Stimulated activated CD8-positive, alpha-beta memory T cell treated with anti-CD3 and anti-CD28 coated beads, Interleukin-15, amount 100 ng/mL, for 4 hours (primary cell): Measurements from ENCODE around the gene MT1H.
"Not testable (repeated sequence)": the region's sequence is repeated elsewhere in the genome, so short reads cannot be mapped to it uniquely, and the experiment has no call there.

Experiments used
- DNase-seq, 2 donors: peaks; one replicate each; pipeline ENCODE4 v3.0.0-alpha.2; 2020; ENCODE audit warnings: low read depth in 2 of 2

Gene MT1H

DNA sequence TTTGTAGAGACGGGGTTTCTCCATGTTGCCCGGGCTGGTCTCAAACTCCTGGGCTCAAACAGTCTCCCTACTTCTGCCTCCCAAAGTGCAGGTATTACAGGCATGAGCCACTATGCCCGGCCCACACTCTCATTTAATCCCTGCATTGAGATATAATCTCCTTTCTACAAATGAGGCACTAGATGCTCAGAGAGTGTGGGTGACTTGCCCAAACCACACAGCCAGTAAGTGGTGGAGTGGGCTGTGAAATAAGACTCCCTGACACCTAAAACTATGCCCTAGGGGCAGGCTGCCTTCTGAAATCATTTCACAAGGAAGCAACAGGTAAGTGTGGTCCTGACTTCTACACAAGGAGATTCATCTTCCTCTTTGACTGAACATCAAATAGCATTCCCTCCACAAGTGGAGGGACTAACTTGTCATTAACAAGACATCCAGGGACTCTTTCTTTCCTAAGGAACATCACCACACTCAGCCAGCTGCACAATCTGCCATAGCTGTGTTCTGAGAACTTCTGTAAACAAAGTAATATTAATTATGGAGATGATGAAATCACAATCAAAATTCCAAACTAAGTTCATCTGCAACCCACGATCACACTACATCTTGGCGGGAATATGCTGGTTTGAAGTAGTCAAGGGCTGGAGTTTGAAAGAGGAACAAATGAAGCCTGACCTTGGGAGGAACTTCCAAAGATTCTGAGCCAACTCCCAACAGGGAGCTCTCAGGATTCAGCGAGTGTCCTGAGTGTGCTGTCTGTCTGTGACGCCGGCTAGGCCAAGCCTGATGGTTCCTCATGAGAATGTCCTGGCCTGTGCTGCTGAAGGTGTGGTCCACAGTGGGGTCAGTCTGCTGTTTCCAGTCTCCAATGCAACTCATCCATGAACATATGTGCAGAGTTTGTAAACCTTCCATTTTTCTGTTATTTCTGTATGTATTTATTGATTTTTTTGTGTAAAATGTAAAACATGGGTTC, 4.0 kb upstream of the MT1H start:
- not testable (repeated sequence) for DNase-seq

DNA sequence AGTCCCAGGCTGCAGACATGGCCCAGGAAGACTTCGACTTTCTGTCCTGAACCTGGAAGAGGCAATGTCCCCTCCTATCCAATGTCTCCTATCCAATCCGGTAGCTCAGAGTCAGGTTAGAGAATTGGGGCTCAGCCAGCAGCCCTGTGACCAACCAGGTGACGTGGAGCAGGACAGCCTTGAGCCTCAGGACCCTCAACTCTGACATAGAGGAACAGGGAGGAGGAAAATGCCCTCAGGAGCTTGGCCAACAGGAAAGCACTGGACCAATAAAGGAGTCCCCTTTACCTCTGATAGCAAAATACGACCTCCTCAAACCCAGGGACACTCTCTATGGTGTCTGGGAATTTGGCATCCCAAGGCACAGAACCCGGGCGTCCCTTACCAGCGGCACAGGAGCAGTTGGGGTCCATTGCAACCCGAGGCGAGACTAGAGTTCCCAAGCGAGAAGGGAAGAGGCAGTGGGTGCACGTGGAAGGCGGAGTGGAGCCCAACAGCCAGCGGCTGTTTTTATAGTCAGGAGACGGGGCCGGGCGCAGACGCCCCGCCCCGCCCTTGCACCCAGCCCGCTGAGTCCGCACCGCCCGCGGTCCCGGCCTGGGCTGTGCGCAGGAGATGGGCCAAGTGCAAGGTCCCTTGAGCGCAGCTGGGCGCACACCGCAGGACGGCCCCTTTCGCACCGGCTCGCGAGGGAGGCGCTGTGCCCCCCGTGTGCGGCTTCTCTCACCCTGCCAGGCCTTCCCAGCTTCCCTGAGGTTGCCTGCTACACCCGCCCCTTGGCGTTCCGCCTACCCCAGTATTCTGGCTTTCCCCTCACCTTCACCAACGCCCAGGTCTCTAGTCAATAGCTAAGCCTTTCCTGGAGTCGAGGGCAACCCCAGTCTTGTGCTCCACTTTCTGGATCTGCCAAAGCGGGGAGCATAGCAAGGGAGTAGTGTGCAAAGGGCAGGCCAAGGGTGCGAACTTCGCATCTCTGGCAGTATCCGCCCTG, 1.7 kb upstream of the MT1H start, which contains the start of gene MT1G:
TSS of gene MT1G (minus strand) at position 485 of the 991 bp plus-strand sequence. CDS start at position 413, 72 bp downstream.
- DNase-seq: no peak

DNA sequence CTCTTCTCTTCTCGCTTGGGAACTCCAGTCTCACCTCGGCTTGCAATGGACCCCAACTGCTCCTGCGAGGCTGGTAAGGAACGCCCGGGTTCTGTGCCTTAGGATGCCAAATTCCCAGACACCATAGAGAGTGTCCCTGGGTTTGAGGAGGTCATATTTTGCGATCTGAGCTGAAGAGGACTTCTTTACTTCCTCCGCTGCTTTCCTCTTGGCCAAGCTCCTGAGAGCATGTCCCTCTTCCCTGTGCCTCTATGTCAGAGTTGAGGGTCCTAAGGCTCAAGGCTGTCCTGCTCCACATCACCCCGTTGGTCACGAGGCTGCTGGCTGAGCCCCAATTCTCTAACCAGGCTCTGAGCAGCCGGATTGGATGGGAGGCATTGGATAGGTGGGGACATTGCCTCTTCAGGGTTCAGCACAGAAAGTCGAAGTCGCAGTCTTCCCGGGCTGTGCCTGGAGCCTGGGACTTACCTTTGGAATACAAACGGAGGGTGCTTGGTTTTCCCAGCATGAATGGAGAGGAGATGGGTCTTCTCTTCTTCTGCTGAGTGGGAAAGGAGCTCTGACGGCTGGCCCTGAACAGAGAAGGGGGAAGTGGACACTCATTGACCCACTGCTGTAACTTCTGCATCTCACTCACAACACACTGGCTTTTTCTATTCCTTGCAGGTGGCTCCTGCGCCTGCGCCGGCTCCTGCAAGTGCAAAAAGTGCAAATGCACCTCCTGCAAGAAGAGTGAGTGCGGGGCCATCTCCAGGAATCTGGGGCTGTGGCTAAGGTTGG, 416 bp downstream of the MT1H start:
- DNase-seq: no peak

DNA sequence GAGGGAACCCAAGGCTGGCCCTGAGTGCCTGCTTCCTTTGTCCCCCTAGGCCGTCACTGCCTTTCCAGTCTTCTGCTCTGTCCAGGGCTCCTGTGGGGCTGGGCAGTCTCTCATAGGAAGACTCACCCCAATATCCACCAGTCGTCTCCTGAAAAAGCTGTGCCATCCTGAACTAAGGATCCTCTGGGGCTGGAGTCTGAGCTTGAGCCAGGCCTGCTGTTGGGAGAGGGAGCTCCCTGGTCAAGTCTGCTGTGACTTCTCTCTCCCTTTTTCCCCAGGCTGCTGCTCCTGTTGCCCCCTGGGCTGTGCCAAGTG, 963 bp downstream of the MT1H start:
- DNase-seq: no peak

DNA sequence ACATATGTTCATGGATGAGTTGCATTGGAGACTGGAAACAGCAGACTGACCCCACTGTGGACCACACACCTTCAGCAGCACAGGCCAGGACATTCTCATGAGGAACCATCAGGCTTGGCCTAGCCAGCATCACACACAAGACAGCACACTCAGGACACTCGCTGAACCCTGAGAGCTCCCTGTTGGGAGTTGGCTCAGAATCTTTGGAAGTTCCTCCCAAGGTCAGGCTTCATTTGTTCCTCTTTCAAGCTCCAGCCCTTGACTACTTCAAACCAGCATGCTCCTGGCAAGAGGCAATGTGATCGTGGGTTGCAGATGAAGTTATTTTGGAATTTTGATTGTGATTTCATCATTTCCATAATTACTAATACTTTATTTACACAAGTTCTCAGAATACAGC, 2.1 kb downstream of the MT1H start:
- DNase-seq: not testable (repeated sequence)

DNA sequence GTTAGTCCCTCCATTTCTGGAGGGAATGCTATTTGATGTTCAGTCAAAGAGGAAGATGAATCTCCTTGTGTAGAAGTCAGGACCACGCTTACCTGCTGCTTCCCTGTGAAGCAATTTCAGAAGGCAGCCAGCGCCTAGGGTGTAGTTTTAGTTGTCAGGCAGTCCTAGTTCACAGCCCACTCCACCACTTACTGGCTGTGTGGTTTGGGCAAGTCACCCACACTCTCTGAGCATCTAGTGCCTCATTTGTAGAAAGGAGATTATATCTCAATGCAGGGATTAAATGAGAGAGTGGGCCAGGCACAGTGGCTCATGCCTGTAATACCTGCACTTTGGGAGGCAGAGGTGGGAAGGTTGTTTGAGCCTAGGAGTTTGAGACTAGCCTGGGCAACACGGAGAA, 2.6 kb downstream of the MT1H start:
- DNase-seq: not testable (repeated sequence)

DNA sequence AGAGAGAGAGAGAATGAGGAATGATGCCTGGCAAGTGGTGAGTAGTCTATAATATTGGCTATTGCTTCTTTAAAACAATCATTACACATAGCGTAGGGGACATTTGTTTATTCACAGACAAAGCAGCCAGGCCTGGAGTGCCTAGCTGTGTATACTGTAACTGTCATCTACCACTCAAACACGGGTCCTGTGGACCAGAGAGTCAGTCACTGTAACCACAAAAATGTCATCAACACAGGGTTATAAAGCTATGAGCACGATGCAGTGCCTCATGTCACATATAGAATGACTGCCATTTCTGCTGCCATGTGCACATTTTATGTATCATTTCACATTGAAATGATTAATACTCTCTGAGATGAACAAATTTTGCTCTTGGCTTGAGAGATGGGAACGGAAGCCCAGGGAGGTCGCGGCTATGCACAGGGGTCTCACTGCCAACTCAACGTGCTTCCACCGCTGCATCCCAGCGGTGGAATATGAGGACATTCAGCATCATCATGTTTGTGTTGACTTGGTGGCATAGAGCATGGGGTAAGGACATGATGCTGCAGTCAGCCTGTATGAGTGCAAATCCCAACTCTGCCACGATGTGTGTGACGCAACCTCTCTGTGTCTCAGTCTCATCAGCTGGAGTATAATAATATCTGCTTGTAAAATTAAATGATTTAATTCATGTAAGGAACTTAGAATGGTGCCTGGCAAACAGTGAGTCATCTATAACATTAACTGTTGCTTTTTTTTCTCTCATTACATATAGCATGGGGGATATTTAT, 3.3 kb downstream of the MT1H start:
- no peak for DNase-seq

DNA sequence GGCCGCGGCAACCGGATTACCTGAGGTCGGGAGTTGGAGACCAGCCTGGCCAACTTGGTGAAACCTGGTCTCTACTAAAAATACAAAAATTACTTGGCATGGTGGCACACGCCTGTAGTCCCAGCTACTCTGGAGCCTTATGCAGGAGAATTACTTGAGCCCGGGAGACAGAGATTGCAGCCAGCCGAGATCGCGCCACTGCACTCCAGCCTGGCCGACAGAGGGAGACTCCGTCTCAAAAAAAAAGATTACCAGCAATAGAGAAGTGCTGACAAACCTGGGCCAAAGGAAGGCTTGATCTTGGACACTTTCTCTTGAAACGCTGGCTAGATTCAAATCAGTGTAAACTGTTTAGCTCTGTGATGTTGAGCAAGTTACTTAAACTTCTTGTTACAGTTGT, 4.3 kb downstream of the MT1H start:
- DNase-seq: no peak

DNA sequence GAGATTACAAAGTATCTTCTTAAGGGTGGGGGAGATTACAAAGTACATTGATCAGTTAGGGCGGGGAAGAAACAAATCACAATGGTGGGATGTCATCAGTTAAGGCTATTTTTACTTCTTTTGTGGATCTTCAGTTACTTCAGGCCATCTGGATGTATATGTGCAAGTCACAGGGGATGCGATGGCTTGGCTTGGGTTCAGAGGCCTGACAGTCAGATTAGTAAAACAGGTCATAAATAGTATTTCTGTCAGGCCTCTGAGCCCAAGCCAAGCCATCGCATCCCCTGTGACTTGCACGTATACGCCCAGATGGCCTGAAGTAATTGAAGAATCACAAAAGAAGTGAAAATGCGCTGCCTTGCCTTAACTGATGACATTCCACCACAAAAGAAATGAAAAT, 5.0 kb downstream of the MT1H start:
- DNase-seq: not testable (repeated sequence)

DNA sequence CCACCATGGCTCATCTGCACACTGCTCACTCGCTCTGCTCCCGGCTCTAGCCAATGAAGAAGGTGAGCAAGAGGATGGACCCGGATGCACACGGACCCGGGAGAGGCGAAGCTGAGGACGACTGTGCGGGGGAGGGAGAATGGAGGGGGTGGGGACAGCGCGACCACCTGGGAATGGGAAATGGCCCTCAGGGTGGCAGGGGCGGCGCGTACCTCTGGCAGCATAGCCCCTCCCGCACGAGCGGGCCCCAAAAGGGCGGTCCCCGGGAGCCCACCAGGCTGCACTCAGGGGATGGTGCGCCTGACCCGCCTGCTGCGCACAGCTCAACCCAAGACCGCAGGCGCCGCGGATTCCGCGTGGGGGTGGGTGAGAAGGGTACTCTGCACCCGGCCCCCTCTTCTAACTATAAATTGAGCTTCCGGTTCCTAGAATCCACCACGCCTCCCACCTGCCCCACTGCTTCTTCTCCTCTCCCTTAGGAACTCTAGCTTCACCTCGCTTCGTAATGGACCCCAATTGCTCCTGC, 6.1 kb downstream of the MT1H start:
- peak; percentile 13 to 29 for DNase-seq

DNA sequence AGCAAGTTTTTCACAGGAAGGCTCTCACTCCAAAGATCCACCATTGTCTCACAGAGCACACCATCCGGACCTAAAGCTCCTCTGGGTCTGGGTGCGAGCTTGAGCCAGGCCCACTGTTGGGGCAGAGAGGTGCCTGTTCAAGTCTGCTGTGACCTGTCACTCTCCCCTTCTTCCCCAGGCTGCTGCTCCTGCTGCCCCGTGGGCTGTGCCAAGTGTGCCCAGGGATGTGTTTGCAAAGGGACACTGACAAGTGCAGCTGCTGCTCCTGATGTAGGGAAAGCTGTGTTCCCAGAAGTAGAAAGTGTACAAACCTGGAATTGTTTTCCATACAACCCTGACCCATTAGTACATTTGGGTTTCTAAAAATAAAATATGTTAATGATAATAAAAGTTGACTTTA, 7.9 kb downstream of the MT1H start:
- DNase-seq: no peak

DNA sequence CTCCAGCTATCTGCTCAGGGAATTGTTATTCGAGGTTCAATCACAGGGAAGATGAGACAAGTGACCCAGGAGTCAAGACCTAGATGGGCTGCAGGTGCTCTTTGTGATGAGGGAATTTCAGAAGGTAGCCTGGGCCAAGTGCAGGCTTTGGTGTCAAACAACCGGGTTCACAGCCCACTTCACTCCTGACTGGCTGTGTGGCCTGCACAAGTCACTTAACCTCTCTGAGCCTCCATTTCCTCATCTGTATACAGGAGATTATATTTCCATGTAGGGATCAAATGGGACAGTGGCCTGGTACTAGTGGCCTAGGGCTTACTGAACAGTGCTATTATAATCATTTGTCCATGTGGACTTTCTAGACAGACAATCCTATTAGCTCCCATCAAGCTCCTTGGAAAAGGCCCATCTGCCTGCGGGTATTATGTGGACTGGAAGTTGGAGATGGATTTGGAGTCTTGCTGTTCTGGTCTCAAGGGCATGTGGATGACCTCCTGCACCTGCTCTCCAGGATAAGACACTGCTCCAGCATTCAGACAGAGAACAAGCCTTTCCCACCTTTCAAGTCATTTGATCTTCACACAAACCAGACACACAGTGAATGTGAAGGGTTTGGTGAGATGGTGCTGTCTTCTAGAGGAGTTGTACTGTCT, 9.6 kb downstream of the MT1H start:
- DNase-seq: no peak

DNA sequence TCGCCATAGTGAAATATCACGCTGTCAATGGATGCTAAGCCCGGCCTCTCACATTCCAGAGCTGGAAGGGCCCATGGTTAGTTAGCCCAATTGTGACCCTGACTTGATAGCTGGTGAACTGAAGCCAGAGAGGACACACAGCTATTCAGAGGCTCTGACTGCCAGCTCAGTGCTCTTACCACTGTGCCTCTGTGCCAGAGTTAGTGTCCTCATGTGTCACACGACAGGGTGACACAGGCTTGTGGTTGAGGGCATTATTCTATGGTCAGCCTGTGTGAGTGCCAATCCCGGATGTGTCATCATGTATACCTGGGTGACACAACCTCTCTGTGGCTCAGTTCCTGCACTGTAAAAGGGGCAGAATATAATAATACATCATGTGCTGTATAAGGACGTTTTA, 10.2 kb downstream of the MT1H start:
- DNase-seq: no peak

DNA sequence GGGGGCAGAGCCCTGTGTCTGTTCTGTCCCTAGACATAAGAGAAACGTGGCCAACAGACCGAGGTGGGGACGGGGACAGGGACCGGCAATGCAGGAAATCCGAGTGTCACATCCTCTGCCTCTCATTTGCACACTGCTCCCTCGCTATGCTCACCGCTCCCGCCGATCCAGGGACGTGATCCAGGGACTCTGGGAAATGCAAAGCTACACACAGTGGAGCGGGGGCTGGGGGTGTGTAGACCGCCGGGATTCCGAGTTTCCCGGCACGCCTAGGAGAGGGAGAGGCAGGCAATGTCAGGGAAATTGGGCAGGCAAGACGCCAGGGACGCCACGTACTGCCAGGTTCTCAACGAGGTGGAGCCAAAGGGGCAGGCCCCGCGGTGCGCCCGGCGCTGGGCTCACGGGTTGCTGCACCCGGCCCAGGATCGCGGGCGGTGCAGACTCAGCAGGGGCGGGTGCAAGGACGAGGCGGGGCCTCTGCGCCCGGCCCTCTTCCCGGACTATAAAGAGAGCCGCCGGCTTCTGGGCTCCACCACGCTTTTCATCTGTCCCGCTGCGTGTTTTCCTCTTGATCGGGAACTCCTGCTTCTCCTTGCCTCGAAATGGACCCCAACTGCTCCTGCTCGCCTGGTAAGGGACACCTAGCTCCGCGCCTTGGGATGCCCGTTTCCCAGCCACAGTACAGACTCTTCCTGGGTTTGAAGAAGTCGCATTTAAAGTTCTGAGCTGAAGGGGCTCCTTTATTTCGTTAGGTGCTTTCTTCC, 12.5 kb downstream of the MT1H start, which contains the start of gene MT1X:
TSS of gene MT1X (plus strand) at position 532 of the 764 bp plus-strand sequence. CDS start at position 603, 71 bp downstream.
- peak; percentile 67 to 74 for DNase-seq

DNA sequence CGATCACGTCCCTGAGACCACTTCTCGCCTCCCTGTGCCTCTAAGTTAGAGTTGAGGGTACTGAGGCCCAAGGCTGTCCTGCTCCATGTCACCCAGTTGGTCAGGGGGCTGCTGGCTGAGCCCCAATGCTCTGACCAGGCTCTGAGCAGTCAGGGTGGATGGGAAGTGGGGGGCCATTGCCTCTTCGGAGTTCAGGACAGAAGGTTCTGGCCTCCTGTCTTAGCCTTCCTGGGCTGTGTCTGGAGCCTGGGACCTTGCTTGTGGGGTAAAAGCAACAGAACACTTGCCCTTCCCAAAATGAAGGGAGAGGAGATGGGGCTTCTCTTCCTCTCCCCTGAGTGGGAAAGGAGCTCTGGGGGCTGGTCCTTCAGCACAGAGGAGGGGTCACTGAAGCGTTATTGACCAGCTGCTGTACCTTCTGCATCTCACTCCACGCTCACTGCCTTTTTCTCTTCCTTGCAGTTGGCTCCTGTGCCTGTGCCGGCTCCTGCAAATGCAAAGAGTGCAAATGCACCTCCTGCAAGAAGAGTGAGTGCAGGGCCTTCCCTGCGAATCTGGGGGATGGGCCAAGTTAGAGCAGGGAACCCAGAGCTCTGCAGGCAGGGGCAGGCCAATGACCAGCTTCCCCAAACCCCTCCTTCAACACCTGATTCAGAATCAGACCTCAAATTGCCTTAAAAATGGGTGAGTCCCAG, 13.2 kb downstream of the MT1H start:
- DNase-seq: no peak

DNA sequence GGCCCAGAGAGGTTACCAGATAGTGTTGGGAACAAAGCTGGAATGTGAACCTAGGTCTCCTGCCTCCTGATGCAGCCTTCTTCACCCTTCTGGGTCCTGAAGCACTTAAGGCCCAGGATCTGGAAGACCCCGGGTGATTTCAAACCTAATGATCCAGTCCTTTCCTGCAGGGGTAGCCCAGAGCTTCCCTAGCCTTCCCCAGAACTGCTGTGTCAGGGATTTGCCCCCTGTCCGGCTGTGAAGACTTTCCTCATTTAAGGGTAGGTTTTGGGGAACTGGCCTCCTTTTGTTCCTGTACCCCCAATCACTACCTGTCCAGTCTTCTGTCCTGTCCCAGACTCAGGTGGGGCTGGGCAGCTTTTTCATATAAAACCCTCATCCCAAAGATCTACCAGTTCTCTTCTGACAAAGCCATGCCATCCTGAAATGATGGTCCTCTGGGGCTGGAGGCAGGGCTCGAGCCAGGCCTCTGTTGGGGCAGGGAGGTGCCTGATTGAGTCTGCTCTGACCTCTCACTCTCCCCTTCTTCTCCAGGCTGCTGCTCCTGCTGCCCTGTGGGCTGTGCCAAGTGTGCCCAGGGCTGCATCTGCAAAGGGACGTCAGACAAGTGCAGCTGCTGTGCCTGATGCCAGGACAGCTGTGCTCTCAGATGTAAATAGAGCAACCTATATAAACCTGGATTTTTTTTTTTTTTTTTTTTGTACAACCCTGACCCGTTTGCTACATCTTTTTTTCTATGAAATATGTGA, 14.0 kb downstream of the MT1H start:
- DNase-seq: no peak

DNA sequence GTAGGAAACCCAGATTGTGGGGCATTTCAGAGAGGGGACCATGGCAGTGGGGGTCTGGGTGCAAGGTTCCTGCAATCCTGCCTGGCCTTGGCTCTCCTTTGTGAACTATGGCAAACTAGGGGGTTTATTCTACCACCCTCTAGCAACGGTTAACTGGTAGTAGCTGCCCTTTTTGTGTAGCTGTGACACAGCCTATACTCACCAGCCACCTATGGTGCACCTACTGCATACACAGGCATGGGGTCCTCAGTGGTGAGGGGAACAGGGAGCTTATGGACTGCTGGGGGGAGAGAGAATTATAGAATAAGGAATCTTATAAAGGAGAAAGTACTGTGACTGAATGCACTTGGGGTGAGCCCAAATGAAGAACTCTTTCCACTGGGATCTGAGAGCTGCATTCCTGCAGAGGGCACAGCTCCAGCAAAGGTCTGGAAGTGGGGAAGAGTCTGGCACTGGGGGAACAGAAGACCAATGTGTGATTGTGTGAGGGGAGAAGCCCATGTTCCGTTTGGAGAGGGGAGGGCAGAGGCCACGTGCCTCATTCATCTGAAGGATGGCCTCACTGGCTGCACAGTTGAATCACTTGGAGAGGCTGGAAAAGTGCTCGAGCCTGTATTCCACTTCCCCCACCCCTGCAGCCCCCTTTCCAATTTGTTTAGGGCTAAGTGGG, 14.8 kb downstream of the MT1H start:
- DNase-seq: no peak
